Measurements from ENCODE around the gene AP4B1.

GRCh38 chr1:113849072-113849471, 55.5 kb downstream of the AP4B1 start:
- no peak for TF ChIP-seq CTCF (IDR thresholded peaks at IDR 0.05)
- TF ChIP-seq ZFX (IDR thresholded peaks at IDR 0.05; ENCODE audit: borderline replicate concordance) = no peak

All from 22Rv1 (cell line).